CD4-positive, alpha-beta T cell (primary cell): ENCODE data around the gene BRICD5. TPM values are rescaled to one million over a fixed set of nuclear protein-coding genes. Genes with fewer than 3 reads are reported as not detected.

Experiments
- ATAC-seq: fragments of 200-7000 bp; cut with Tn5 transposase; one replicate; pipeline ENCODE4 v1.10.0; 2022; ENCODE audit warnings: mild to moderate bottlenecking; ENCODE audit not compliant: poor library complexity
- CTCF ChIA-PET: fragments of 350-600 bp; sonication (Branson Sonifier 250); formaldehyde crosslinking; loops from one replicate; lab custom pipeline; 2021; ENCODE audit warnings: antibody characterized with exemption, inconsistent platforms; lab: Charles Lee
- POLR2A ChIA-PET: fragments of 350-600 bp; sonication (Branson Sonifier 250); formaldehyde crosslinking; loops from one replicate; lab custom pipeline; 2021; ENCODE audit warnings: antibody characterized with exemption, inconsistent platforms; lab: Charles Lee
- DNase-seq, 14 experiments: peaks; one replicate each; pipeline ENCODE4 v3.0.0-alpha.2; 2013 to 2020; ENCODE audit warnings: mixed read lengths in 2 of 14
- H3K27ac ChIP-seq, 2 donors: one replicate each; pipeline versions ENCODE4 v1.5.1 to v1.7.0; 2013; ENCODE audit warnings: low read length in 2 of 2, low read depth in 1 of 2, mild to moderate bottlenecking in 1 of 2
- H3K27me3 ChIP-seq, 2 experiments: 1 replicate in 1 of 2; 2 replicates in 1 of 2; pipeline versions ENCODE4 v1.6.1 to v1.7.0; 2013; ENCODE audit warnings: low read length in 2 of 2, control low read depth in 1 of 2, mild to moderate bottlenecking in 1 of 2, moderate library complexity in 1 of 2; ENCODE audit not compliant: insufficient read depth in 2 of 2, control insufficient read depth in 1 of 2
- H3K36me3 ChIP-seq: one replicate; pipeline ENCODE4 v1.6.1; 2013; ENCODE audit warnings: low read length, control low read depth; ENCODE audit not compliant: insufficient read depth
- H3K4me1 ChIP-seq: one replicate; pipeline ENCODE4 v1.6.1; 2013; ENCODE audit warnings: low read length, control low read depth; ENCODE audit not compliant: insufficient read depth
- H3K4me3 ChIP-seq: one replicate; pipeline ENCODE4 v1.5.1; 2013; ENCODE audit warnings: mild to moderate bottlenecking, low read length, moderate library complexity
- H3K9me3 ChIP-seq, 2 experiments: 1 replicate in 1 of 2; 2 replicates in 1 of 2; pipeline versions ENCODE4 v1.6.1 to v1.7.0; 2013; ENCODE audit warnings: low read length in 2 of 2, mild to moderate bottlenecking in 2 of 2, control low read depth in 1 of 2, moderate library complexity in 1 of 2; ENCODE audit not compliant: control insufficient read depth in 1 of 2, insufficient read depth in 1 of 2
- H3K27ac Mint-ChIP-seq: one replicate; pipeline ENCODE4 v1.8.0; 2020; ENCODE audit warnings: mixed read lengths
- H3K27me3 Mint-ChIP-seq: one replicate; pipeline ENCODE4 v1.8.0; 2021; ENCODE audit warnings: mixed read lengths
- H3K36me3 Mint-ChIP-seq: one replicate; pipeline ENCODE4 v1.8.0; 2021; ENCODE audit warnings: low read depth, mixed read lengths
- H3K4me1 Mint-ChIP-seq: one replicate; pipeline ENCODE4 v1.8.0; 2021; ENCODE audit warnings: low read depth, mixed read lengths
- H3K4me3 Mint-ChIP-seq: one replicate; pipeline ENCODE4 v1.8.0; 2020; ENCODE audit warnings: mild to moderate bottlenecking, mixed read lengths
- H3K9me3 Mint-ChIP-seq: one replicate; pipeline ENCODE4 v1.8.0; 2020; ENCODE audit warnings: mixed read lengths
- intact Hi-C, 2 experiments: fragments of 100-400 bp; cut with DNase I in 1 of 2; cut with micrococcal nuclease in 1 of 2; formaldehyde crosslinking; loops; one replicate each; pipeline versions ENCODE4 v1.15.1 to v1.9.0; 2023 to 2025; cut with DNase I, micrococcal nuclease
- total RNA-seq, 174 experiments: library from RNA in 2 of 174; stranded (reverse) in 2 of 174; gene quantifications; one replicate each; pipeline ENCODE4 v1.2.3 and lab custom pipeline; 2021 to 2026
- TF ChIP-seq, protein P1 (sequence below): fragments of 200-600 bp; IDR thresholded peaks from one replicate; pipeline ENCODE4 v1.8.0; 2022; ENCODE audit warnings: antibody characterized with exemption, mild to moderate bottlenecking

BRICD5 gene
- total RNA-seq, 2 experiments from 2014 or later, result 4.2 to 5.0 TPM

DNA sequence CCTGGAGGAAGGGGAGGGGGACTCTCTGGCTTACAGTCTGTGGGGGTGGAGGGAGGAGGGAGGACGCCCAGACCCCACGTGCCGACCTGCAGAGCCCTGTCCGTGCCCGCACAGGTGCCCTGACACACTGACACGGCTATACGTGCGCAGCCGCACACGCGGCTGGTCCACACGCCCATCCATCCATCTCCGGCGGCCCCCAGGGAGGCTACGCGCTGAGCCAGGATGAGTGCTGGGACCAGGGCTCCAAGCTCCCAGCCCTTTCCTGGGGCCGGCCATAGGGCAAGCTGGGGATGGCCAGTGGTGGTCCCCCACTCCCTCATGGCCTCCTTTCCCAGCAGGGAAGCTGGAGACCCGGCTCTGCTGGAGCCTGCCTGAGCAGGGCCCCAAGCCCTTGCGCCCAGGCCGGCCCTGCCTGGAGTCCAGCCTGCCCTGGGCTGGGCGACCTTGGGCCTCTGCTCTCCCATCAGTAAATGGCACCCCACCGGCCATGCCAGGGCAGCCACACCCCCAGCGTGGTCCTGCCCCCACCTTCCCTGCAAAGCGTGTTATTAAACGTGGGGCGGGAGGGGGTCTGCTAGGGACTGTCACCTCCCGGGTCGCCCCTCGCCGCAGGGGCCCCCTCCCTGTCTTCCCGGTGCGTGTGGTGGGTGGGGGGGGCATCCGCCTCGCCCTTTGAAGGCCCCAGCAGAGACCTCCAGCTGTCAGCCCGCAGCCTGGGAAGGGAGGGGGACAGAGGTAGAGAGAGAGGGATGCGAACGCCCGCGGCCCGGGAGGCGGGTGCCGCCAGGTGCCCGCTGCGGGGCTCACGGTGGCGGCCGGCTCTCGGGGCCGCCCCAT, 15.1 kb downstream of the BRICD5 start:
- peaks cover 0 to 16% of the 10 kb centered on the region in 2 experiments for H3K9me3 ChIP-seq
- Mint-ChIP-seq H3K27me3 (peaks cover 27% of the 10 kb centered on the region), H3K9me3 (no peaks in the 10 kb centered on the region), H3K4me1 (peaks cover 10% of the 10 kb centered on the region), H3K36me3 (no peaks in the 10 kb centered on the region), H3K27ac (no peak overlapping the region), H3K4me3 (peak overlapping the region; percentile 75)
- H3K27me3 ChIP-seq, result peaks cover 31% of the 10 kb centered on the region in 2 experiments
- ChIA-PET POLR2A (interaction anchor here (1.0 to 2.4 kb wide), 5 partner anchors 19 to 319 kb away, joined by 4 to 11 read pairs (median 9); partner anchors contain the start of genes ATP6V0C, ECI1, PGP and TRAF7), CTCF (interaction anchor here (0.9 to 2.0 kb wide), 10 partner anchors 9 to 305 kb away, joined by 3 to 17 read pairs (median 3); partner anchors contain the start of genes ABCA3, ECI1 and MLST8)
- H3K36me3 ChIP-seq, result no peaks in the 10 kb centered on the region
- no peak overlapping the region for H3K27ac ChIP-seq
- TF ChIP-seq, protein P1, sequence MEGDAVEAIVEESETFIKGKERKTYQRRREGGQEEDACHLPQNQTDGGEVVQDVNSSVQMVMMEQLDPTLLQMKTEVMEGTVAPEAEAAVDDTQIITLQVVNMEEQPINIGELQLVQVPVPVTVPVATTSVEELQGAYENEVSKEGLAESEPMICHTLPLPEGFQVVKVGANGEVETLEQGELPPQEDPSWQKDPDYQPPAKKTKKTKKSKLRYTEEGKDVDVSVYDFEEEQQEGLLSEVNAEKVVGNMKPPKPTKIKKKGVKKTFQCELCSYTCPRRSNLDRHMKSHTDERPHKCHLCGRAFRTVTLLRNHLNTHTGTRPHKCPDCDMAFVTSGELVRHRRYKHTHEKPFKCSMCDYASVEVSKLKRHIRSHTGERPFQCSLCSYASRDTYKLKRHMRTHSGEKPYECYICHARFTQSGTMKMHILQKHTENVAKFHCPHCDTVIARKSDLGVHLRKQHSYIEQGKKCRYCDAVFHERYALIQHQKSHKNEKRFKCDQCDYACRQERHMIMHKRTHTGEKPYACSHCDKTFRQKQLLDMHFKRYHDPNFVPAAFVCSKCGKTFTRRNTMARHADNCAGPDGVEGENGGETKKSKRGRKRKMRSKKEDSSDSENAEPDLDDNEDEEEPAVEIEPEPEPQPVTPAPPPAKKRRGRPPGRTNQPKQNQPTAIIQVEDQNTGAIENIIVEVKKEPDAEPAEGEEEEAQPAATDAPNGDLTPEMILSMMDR, result no peak
- peak; percentile 15 for ATAC-seq
- no peak overlapping the region for H3K4me3 ChIP-seq
- intact Hi-C loops, result loop anchor here (1.0 to 10.0 kb wide), 5 partner anchors 57 to 306 kb away; partner anchors contain the start of gene CCNF (in 1 of the 2)
- H3K4me1 ChIP-seq, result peaks cover 20% of the 10 kb centered on the region
- DNase-seq, result peak in 1 of 14 experiments; percentile 25

DNA sequence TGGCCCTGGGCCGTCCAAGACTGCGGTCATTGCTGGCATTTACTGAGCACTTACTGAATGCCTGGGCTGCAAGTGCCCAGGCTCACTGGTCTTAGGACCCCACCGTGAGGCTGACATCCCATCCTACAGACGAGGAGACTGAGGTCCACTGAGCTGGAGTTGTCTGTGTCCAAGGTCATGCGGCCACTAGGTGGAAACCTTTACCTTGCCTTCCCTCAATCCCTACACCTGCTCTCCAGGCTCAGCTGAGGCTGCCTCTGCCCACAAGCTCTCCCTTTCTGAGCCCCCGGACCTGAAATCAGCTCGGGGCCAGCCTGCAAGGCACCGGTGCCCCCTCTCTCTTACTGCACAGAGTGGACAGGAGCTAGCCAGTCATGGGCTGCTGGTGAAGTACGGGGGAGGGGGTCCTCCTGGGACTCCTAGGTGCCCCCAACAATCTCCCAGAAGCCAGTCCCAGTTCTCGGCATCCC, 15.8 kb downstream of the BRICD5 start:
- Histone ChIP-seq H3K4me1 (peaks cover 20% of the 10 kb centered on the region), H3K9me3 (peaks cover 0 to 16% of the 10 kb centered on the region in 2 experiments), H3K4me3 (no peak overlapping the region), H3K27me3 (peaks cover 31% of the 10 kb centered on the region in 2 experiments), H3K36me3 (no peaks in the 10 kb centered on the region), H3K27ac (no peak overlapping the region)
- H3K4me3 Mint-ChIP-seq, result peak overlapping the region; percentile 75
- no peaks in the 10 kb centered on the region for H3K9me3 Mint-ChIP-seq
- peaks cover 10% of the 10 kb centered on the region for H3K4me1 Mint-ChIP-seq
- ATAC-seq (peak; percentile 82), DNase-seq (peak; percentile 24 to 83 (median 49))
- intact Hi-C loops, result loop anchor here (1.0 to 10.0 kb wide), 5 partner anchors 58 to 306 kb away; partner anchors contain the start of gene CCNF (in 1 of the 2)
- H3K27ac Mint-ChIP-seq, result no peak overlapping the region
- POLR2A ChIA-PET, result interaction anchor here (1.0 to 2.4 kb wide), 6 partner anchors 20 to 319 kb away, joined by 3 to 11 read pairs (median 8); partner anchors contain the start of genes ATP6V0C, ECI1, PGP and TRAF7
- no peaks in the 10 kb centered on the region for H3K36me3 Mint-ChIP-seq
- CTCF ChIA-PET, result interaction anchor here (0.6 to 2.0 kb wide), 11 partner anchors 9 to 306 kb away, joined by 3 to 17 read pairs (median 3); partner anchors contain the start of genes ABCA3, ECI1 and MLST8
- TF ChIP-seq, protein P1, result peak; percentile 53
- H3K27me3 Mint-ChIP-seq, result peaks cover 27% of the 10 kb centered on the region

DNA sequence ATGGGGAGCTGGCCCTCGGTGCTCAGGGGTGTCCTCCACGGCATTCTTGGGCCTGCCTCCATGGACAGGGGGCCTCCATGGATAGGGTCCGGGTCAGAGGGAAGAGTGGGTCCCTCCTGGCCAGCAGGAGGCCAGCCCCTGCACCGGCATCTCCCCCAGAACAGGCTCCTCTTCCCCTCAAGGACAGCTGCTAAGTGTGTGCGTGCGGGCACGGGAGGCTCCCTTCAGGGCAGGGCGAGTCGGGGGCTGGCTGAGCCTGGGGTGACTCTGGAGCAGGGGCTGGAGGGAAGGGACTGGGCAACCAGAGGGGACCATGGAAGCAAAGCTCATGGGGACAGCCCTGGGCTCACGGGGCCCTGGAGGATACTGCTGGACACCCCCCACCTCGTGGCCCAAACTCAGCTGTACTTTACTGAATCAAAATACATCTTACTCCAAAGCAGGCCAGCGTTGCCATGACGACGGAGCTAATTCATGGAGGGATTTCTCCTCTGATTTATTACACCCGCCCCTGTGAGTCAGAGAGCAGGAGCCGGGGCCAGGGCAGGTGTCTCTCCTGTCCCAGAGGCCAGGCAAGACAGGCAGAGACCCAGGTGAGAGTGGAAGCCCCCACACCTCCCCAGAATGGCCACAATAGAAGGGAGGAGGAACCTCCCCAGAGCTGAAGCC, 16.4 kb downstream of the BRICD5 start:
- ATAC-seq, result no peak
- peaks cover 20% of the 10 kb centered on the region for H3K4me1 ChIP-seq
- H3K27me3 ChIP-seq, result peaks cover 31% of the 10 kb centered on the region in 2 experiments
- ChIA-PET POLR2A (interaction anchor here (1.0 to 2.4 kb wide), 6 partner anchors 21 to 320 kb away, joined by 3 to 11 read pairs (median 8); partner anchors contain the start of genes ATP6V0C, ECI1, PGP and TRAF7), CTCF (interaction anchor here (0.6 to 2.0 kb wide), 11 partner anchors 10 to 307 kb away, joined by 3 to 17 read pairs (median 3); partner anchors contain the start of genes ABCA3, ECI1 and MLST8)
- TF ChIP-seq, protein P1, result no peak
- no peaks in the 10 kb centered on the region for H3K36me3 ChIP-seq
- H3K4me3 Mint-ChIP-seq, result peak overlapping the region; percentile 75
- intact Hi-C loops, result loop anchor here in 1 of 2 experiments (2.0 to 10.0 kb wide), 2 partner anchors 59 to 141 kb away; no protein-coding TSS in a partner anchor
- peaks cover 27% of the 10 kb centered on the region for H3K27me3 Mint-ChIP-seq
- H3K4me1 Mint-ChIP-seq, result peaks cover 10% of the 10 kb centered on the region
- no peaks in the 10 kb centered on the region for H3K9me3 Mint-ChIP-seq
- H3K4me3 ChIP-seq, result no peak overlapping the region
- DNase-seq, result peak in 1 of 14 experiments; percentile 31
- no peak overlapping the region for H3K27ac ChIP-seq
- H3K27ac Mint-ChIP-seq, result no peak overlapping the region
- H3K9me3 ChIP-seq, result peaks cover 0 to 16% of the 10 kb centered on the region in 2 experiments
- H3K36me3 Mint-ChIP-seq, result no peaks in the 10 kb centered on the region
